ENCODE results near the gene AXIN2. TPM values are rescaled to one million over a fixed set of nuclear protein-coding genes. Genes with fewer than 3 reads are reported as not detected.
"Not testable (repeated sequence)": the region's sequence is repeated elsewhere in the genome, so short reads cannot be mapped to it uniquely, and the experiment has no call there.

Gene AXIN2
- total RNA-seq, 2 experiments from 2014 or later, result 3.5 to 4.3 TPM

DNA sequence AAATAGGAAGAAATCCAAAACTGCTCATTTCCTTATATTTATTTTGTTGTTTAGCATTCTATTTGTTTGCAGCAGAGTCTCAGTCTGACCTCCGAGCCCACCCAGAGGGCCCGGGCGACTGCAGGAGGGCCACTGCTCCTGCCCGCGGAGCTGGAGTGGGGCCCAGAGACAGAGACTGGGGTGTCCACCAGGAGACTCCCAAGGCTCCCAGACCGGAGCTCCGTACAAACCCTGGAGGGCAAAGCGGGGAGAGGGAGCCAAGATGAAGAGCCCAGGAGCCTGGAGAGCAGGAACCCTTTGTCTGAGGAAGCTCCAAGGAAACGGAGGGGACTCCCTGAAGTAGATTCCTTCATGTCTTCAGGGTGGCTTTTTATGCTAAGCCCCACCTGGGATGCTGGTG is 57.9 kb downstream of the AXIN2 start:
- POLR2A ChIA-PET, result no interaction called here
- Mint-ChIP-seq H3K4me1 (no peaks in the 10 kb centered on the region), H3K36me3 (ENCODE audit: low read depth) (no peaks in the 10 kb centered on the region), H3K9me3 (no peaks in the 10 kb centered on the region), H3K27ac (no peak overlapping the region), H3K4me3 (no peak overlapping the region), H3K27me3 (peaks cover 5% of the 10 kb centered on the region)
- CTCF ChIA-PET, result no interaction called here
- DNase-seq, result no peak

DNA sequence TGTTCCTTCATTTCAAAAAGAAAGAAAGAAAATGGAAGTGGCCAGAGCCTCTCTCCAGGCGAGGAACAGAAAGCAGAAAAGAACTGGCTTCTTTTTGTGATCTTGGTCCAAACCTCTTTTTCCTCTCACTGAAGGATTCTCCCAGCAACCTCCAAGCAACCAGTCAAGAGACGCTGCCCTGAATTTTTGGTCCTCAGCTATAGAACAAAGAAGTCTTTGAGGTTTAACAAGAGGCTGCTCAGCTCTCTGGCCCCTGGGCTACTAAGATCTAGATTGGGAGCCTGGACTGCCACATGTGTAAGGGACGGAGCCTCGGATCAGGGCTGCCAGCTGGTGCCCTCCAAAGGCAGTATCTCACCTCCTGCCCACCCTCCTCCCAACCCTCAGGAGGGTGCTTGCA is 62.6 kb downstream of the AXIN2 start:
- no peak overlapping the region for H3K27ac Mint-ChIP-seq
- ChIA-PET CTCF (interaction anchor here (0.6 kb wide), 1 partner anchor 257 kb away, joined by 3 read pairs; no protein-coding TSS in a partner anchor), POLR2A (no interaction called here)
- DNase-seq, result no peak
- peaks cover 10% of the 10 kb centered on the region for H3K4me1 Mint-ChIP-seq
- no peak overlapping the region for H3K4me3 Mint-ChIP-seq
- peaks cover 16% of the 10 kb centered on the region for H3K27me3 Mint-ChIP-seq
- no peaks in the 10 kb centered on the region for H3K36me3 Mint-ChIP-seq (ENCODE audit: low read depth)
- no peaks in the 10 kb centered on the region for H3K9me3 Mint-ChIP-seq

DNA sequence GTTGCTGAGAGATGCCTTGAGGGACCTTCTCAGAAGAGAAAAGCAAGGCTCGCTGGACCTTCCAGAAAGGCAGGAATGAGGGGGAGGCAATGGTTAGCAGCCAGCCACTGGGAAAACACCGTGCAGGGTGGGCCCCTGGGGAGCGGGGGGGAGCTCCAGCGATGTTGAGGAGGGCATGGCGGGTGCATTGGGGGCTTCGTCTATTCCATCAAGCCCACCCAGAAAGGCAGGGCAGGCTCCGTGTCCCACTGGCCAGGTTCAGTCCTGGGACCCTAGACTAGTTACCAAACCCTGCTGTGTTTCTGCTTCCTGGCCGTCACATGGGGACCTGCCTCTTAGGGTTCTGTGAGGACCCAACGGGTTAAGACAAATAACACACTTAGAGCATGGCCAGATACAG is 64.6 kb downstream of the AXIN2 start:
- no peak overlapping the region for H3K27ac Mint-ChIP-seq
- no peak overlapping the region for H3K4me3 Mint-ChIP-seq
- peaks cover 10% of the 10 kb centered on the region for H3K4me1 Mint-ChIP-seq
- H3K27me3 Mint-ChIP-seq, result peaks cover 18% of the 10 kb centered on the region
- no peaks in the 10 kb centered on the region for H3K36me3 Mint-ChIP-seq (ENCODE audit: low read depth)
- ChIA-PET POLR2A (no interaction called here), CTCF (no interaction called here)
- no peaks in the 10 kb centered on the region for H3K9me3 Mint-ChIP-seq
- DNase-seq, result no peak

DNA sequence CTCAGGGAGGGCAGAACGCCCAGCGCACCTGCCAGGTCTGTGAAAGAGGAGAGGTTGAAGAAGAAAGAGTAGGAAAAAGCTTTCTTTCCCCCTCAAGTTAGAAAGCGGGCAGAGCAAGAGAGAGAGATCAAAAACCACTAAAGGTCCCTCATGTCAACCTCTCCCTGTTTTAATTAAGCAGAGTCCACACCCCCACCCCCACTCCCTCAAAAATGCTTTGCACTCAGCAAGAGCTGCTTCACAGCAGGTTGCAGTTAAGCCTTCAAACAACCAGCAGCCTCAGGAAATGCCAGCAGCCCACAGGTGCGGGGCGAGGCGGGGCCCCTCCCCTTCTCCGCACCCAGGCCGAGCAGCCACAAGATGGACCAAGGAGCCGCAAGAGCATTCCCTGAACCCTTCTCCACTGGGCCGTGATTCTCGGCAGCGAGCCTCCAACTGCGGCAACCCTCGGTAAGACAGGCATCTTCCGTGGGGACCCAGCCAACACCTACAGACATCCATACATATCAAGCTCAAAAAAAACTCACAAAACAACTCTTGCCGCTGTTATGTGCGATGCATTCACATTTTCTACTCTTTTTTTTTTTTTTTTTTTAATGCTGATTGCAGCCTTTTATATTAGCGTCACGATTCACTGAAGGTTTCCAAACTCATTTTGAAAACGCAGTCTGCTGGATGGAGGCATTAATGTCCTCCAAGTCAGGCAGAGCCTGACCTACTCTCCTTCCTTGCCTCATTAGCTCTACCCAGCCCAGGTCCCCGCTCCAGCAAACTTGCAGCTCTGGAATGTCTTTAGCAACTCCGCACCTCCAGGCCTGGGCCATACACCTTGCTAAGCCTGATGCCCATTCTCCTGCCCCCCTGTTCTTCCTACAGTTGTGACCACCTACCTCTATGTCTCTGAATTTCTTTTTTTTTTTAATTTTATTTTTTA is 66.1 kb downstream of the AXIN2 start:
- no peak overlapping the region for H3K27ac Mint-ChIP-seq
- H3K4me3 Mint-ChIP-seq, result no peak overlapping the region
- H3K27me3 Mint-ChIP-seq, result peaks cover 18% of the 10 kb centered on the region
- H3K4me1 Mint-ChIP-seq, result peaks cover 10% of the 10 kb centered on the region
- DNase-seq, result no peak
- no peaks in the 10 kb centered on the region for H3K9me3 Mint-ChIP-seq
- ChIA-PET CTCF (interaction anchor here (0.7 kb wide), 2 partner anchors 58 to 1414 kb away, joined by 3 read pairs; no protein-coding TSS in a partner anchor), POLR2A (interaction anchor here (0.6 kb wide), 1 partner anchor 93 kb away, joined by 3 read pairs; no protein-coding TSS in a partner anchor)
- H3K36me3 Mint-ChIP-seq (ENCODE audit: low read depth), result no peaks in the 10 kb centered on the region

DNA sequence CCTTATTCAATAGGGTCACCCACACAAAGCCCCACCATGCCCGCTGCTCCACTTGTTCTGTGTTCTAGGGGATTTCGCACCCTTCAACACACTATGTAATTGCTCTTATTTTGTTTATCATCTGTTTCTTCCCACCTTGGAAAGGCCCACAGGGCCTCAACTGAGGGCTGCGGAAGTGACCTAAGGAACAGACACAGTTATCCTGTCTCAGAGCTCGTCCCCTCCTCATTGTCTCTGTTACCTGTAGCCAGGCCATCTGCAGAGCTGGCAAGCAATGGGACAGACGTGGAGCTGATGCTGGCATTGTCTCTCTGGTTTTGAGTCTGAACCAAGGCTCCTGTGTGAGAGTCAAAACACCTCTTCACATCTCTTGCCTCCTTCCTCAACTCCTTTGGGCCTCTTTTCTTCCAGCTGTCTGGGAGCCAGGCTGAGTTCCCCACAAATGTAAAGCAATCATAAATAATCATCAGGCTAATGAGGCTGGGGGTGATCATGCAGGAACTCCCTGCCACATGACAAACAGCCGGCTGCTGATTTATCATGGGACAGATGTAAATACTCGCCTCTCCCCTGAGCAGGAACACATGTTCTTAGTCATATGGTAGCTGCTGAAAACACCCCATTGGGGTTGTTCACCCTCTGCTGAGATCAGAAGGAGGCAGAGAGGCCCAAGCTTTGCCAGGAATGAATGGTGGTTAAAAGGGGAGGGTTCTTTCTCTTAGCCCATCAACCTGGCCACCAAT is 71.9 kb downstream of the AXIN2 start:
- CTCF ChIA-PET, result no interaction called here
- no peak overlapping the region for H3K27ac Mint-ChIP-seq
- H3K4me1 Mint-ChIP-seq, result no peaks in the 10 kb centered on the region
- no peak for DNase-seq
- H3K9me3 Mint-ChIP-seq, result no peaks in the 10 kb centered on the region
- H3K4me3 Mint-ChIP-seq, result no peak overlapping the region
- peaks cover 7% of the 10 kb centered on the region for H3K27me3 Mint-ChIP-seq
- POLR2A ChIA-PET, result no interaction called here
- no peaks in the 10 kb centered on the region for H3K36me3 Mint-ChIP-seq (ENCODE audit: low read depth)

DNA sequence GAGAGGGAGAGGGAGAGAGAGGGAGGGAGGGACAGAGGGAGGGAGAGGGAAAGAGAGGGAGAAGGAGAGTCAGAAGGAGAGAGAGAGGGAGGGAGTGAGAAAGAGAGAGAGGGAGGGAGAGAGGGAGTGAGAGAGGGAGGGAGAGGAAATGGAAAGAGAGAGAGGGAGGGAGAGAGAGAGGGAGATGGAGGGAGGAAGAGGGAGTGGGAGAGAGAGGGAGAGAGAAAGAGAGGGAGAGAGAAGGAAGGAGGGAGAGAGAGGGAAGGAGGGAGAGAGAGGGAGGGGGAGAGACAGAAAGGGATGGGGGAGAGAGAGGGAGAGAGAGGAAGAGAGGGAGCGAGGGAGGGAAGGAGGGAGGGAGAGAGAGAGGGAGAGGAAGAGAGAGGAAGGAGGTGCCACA is 72.8 kb downstream of the AXIN2 start:
- DNase-seq, result no peak
- ChIA-PET CTCF (no interaction called here), POLR2A (no interaction called here)
- H3K9me3 Mint-ChIP-seq, result no peaks in the 10 kb centered on the region
- H3K4me3 Mint-ChIP-seq, result no peak overlapping the region
- no peaks in the 10 kb centered on the region for H3K36me3 Mint-ChIP-seq (ENCODE audit: low read depth)
- peaks cover 7% of the 10 kb centered on the region for H3K27me3 Mint-ChIP-seq
- no peaks in the 10 kb centered on the region for H3K4me1 Mint-ChIP-seq
- H3K27ac Mint-ChIP-seq, result no peak overlapping the region

DNA sequence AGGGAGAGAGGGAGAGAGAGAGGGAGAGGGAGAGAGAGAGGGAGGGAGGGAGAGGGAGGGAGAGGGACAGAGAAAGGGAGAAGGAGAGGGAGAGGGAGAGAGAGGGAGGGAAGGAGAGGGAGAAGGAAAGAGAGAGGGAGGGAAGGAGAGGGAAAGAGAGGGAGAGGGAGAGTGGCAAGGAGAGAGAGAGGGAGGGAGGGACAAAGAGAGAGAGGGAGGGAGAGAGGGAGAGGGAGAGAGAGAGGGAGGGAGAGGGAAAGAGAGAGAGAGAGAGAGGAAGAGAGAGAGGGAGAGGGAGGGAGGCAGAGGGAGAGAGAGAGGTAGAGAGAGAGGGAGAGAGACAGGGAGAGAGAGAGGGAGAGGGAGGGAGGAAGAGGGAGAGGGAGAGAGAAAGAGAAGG is 73.5 kb downstream of the AXIN2 start:
- DNase-seq, result no peak
- Mint-ChIP-seq H3K9me3 (no peaks in the 10 kb centered on the region), H3K4me3 (no peak overlapping the region), H3K4me1 (no peaks in the 10 kb centered on the region), H3K36me3 (ENCODE audit: low read depth) (no peaks in the 10 kb centered on the region), H3K27ac (no peak overlapping the region), H3K27me3 (peaks cover 7% of the 10 kb centered on the region)
- CTCF ChIA-PET, result no interaction called here
- POLR2A ChIA-PET, result no interaction called here

DNA sequence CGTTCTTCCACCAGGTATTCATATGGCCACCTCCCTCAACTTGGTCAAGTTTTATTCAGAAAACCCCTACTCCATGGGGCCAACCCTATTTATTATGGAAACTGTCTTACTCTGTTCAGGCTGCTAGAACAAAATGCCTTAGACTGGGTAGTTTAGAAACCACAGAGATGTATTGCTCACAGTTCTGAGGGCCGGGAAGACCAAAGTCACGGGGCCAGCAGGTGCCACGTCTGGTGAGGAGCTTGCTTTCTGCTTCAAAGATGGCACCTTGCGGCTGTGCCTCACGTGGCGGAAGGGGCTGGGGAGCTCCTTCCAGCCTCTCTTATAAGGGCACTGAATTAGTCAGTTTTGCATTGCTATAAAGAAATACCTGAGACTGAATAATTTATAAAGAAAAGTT is 74.3 kb downstream of the AXIN2 start:
- no peak overlapping the region for H3K4me3 Mint-ChIP-seq
- no peak for DNase-seq
- CTCF ChIA-PET, result interaction anchor here (0.6 kb wide), 1 partner anchor 553 kb away, joined by 4 read pairs; no protein-coding TSS in a partner anchor
- no peaks in the 10 kb centered on the region for H3K36me3 Mint-ChIP-seq (ENCODE audit: low read depth)
- H3K27ac Mint-ChIP-seq, result no peak overlapping the region
- peaks cover 6% of the 10 kb centered on the region for H3K27me3 Mint-ChIP-seq
- H3K9me3 Mint-ChIP-seq, result no peaks in the 10 kb centered on the region
- no peaks in the 10 kb centered on the region for H3K4me1 Mint-ChIP-seq
- POLR2A ChIA-PET, result no interaction called here

DNA sequence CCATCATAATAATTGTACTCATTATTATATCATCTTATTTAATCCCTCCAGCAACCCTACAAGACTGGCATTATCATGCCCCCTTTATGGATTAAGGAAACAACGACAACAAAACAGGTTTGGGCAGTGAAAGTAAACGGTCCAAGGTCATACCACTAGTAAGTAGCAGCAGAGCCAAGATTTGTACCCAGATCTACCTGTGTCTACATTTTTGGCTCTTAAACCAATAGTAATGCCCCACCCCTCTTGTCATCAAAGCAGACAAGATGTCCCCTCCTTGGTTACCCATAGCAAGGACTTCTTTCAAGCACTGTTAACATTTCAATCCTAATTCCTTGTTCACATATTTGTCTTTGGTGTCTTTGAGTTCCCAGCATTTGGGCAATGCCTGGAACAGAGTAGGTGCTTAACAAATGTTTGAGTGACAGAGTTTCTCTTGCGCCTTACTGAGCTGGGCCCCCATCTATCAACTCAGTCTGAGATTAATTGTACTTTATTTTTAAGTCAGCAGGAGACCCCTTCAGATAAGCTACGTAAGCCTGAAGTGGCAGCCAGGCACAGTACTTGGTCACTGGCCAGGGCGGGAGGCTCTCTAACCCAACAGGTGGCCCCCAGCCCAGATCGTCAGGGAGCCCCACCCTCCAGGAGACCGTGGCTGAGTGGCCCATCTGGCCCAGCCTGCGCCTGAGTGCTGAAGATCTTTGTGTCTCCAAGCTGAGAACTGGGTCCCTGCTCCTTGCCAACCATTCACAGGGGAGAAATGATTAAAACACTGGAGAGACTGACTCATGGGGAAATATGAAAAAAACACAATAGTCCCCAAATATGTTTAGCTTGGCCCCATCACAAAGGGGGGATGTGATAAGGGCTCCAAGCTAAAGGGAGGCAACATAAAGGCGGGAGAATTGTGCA is 75.8 kb downstream of the AXIN2 start:
- no peak overlapping the region for H3K27ac Mint-ChIP-seq
- peaks cover 6% of the 10 kb centered on the region for H3K27me3 Mint-ChIP-seq
- H3K4me3 Mint-ChIP-seq, result no peak overlapping the region
- CTCF ChIA-PET, result no interaction called here
- DNase-seq, result no peak
- no peaks in the 10 kb centered on the region for H3K9me3 Mint-ChIP-seq
- no peaks in the 10 kb centered on the region for H3K36me3 Mint-ChIP-seq (ENCODE audit: low read depth)
- no peaks in the 10 kb centered on the region for H3K4me1 Mint-ChIP-seq
- POLR2A ChIA-PET, result no interaction called here

DNA sequence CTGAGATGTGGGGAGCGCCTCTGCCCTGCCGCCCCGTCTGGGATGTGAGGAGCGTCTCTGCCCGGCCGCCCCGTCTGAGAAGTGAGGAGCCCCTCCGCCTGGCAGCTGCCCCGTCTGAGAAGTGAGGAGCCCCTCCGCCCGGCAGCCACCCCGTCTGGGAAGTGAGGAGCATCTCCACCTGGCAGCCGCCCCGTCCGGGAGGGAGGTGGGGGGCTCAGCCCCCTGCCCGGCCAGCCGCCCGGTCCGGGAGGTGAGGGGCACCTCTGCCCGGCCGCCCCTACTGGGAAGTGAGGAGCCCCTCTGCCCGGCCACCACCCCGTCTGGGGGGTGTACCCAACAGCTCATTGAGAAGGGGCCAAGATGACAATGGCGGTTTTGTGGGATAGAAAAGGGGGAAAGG is 77.0 kb downstream of the AXIN2 start:
- CTCF ChIA-PET; H3K36me3 Mint-ChIP-seq (ENCODE audit: low read depth); H3K4me1 Mint-ChIP-seq; H3K4me3 Mint-ChIP-seq; H3K9me3 Mint-ChIP-seq; H3K27ac Mint-ChIP-seq; DNase-seq; H3K27me3 Mint-ChIP-seq; POLR2A ChIA-PET: not testable (repeated sequence)

DNA sequence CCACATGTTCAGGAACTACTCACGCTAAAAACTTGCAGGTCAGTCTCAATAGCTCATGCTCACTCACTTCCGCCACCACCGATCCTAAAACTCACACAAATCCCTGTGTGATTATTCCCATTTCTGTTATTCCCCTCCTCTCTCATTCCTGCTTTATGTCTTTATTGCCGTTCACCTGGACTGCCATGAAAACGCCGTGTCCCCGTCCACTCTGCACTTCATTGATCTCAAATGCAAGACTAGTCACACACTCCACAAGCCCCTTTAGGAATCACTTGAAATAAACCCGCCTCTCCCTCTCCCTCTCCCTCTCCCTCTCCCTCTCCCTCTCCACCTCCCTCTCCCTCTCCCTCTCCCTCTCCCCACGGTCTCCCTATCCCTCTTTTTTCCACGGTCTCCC is 78.0 kb downstream of the AXIN2 start:
- H3K9me3 Mint-ChIP-seq, result no peaks in the 10 kb centered on the region
- H3K4me3 Mint-ChIP-seq, result no peak overlapping the region
- ChIA-PET POLR2A (no interaction called here), CTCF (no interaction called here)
- no peaks in the 10 kb centered on the region for H3K36me3 Mint-ChIP-seq (ENCODE audit: low read depth)
- H3K4me1 Mint-ChIP-seq, result no peaks in the 10 kb centered on the region
- DNase-seq, result no peak
- H3K27me3 Mint-ChIP-seq, result peaks cover 6% of the 10 kb centered on the region
- no peak overlapping the region for H3K27ac Mint-ChIP-seq

DNA sequence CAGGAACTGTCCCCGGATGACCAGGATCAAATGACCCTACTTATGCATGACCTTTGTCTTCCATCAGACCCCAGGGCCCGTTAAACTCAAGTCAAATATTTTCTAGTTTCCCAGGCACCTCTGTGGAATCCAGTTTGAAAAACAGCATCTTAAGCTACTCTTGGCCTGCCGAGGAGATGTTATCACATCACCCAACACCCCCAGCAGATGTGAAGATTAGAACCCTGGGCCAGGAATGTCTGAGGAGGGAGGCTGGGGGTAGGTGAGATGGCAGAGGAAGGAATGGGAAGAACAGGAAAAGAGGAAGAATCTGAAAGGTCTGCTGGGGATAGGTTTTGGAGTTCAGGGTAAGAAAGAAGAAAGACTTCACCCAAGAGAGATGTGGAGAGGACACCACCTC is 79.2 kb downstream of the AXIN2 start:
- no peak overlapping the region for H3K27ac Mint-ChIP-seq
- H3K4me1 Mint-ChIP-seq, result no peaks in the 10 kb centered on the region
- H3K36me3 Mint-ChIP-seq (ENCODE audit: low read depth), result no peaks in the 10 kb centered on the region
- no peak overlapping the region for H3K4me3 Mint-ChIP-seq
- H3K27me3 Mint-ChIP-seq, result peaks cover 6% of the 10 kb centered on the region
- ChIA-PET CTCF (no interaction called here), POLR2A (no interaction called here)
- no peak for DNase-seq
- peaks cover 2% of the 10 kb centered on the region for H3K9me3 Mint-ChIP-seq

DNA sequence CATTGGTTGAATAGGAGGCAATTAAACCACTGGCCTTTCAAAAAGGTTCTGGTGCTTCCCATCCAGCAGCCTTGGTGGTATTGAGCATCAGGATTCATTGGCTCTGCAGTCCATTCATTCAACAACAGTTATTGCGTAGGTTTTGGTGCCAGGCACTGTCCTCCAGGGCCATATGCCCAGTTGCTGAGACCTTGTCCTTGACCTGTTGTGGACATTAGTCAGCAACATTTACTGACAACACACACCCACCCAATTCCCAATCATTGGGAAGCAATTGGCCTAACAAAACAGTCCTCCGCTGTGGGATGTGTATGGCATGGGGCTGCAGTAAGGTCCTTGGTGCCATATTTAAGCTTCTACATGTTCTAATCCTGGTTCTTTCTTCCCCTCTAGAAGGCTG is 82.2 kb downstream of the AXIN2 start:
- Mint-ChIP-seq H3K4me3 (no peak overlapping the region), H3K4me1 (no peaks in the 10 kb centered on the region), H3K27ac (no peak overlapping the region), H3K36me3 (ENCODE audit: low read depth) (no peaks in the 10 kb centered on the region), H3K9me3 (peaks cover 2% of the 10 kb centered on the region), H3K27me3 (no peaks in the 10 kb centered on the region)
- CTCF ChIA-PET, result no interaction called here
- POLR2A ChIA-PET, result no interaction called here
- DNase-seq, result no peak
